A673 (cell line): ENCODE results near the gene RHAG. TPM values are rescaled to one million over a fixed set of nuclear protein-coding genes. Genes with fewer than 3 reads are reported as not detected.
A peak's percentile ranks its signal among the peaks of the same experiment; 100 is the strongest.

Source experiments
- BruUV-seq: library from RNA; stranded (reverse); fragments of 400-500 nt; replicated peaks from 2 replicates; lab custom pipeline; 2021; lab: Mats Ljungman, UMichigan
- CTCF ChIA-PET: fragments of 300-600 bp; sonication (Branson Sonifier 250); formaldehyde crosslinking; loops from one replicate; lab custom pipeline; 2022; ENCODE audit warnings: antibody characterized with exemption; lab: Charles Lee
- POLR2A ChIA-PET: fragments of 300-600 bp; sonication (Branson Sonifier 250); formaldehyde crosslinking; loops from one replicate; lab custom pipeline; 2022; ENCODE audit warnings: antibody characterized with exemption; ENCODE audit not compliant: low non-redundant PET; lab: Charles Lee
- DNase-seq: peaks from one replicate; pipeline ENCODE4 v3.0.0-alpha.2; 2015; ENCODE audit warnings: low spot score
- H3K27ac ChIP-seq: fragments of 200-600 bp; sonication (generic); 2 replicates; pipeline ENCODE4 v1.5.1; 2016; ENCODE audit warnings: mixed run types, low read depth, mild to moderate bottlenecking, mixed read lengths, antibody characterized with exemption, low read length; ENCODE audit not compliant: poor library complexity, severe bottlenecking
- H3K27me3 ChIP-seq: fragments of 200-600 bp; sonication (generic); replicated peaks from 2 replicates; pipeline ENCODE4 v1.6.1; 2017; ENCODE audit warnings: mixed run types, low read depth, mild to moderate bottlenecking, mixed read lengths, antibody characterized with exemption, low read length; ENCODE audit not compliant: insufficient read depth, poor library complexity
- H3K36me3 ChIP-seq: fragments of 200-600 bp; sonication (generic); 2 replicates; pipeline ENCODE4 v1.6.1; 2016; ENCODE audit warnings: mixed run types, mild to moderate bottlenecking, mixed read lengths, antibody characterized with exemption, low read length; ENCODE audit not compliant: insufficient read depth, poor library complexity, severe bottlenecking
- H3K4me1 ChIP-seq: fragments of 200-600 bp; sonication (generic); 2 replicates; pipeline ENCODE4 v1.6.1; 2017; ENCODE audit warnings: mixed run types, mild to moderate bottlenecking, mixed read lengths, antibody characterized with exemption, low read length; ENCODE audit not compliant: insufficient read depth, poor library complexity, severe bottlenecking
- H3K4me3 ChIP-seq: fragments of 200-600 bp; sonication (generic); 2 replicates; pipeline ENCODE4 v1.5.1; 2016; ENCODE audit warnings: low read depth, mixed run types, mild to moderate bottlenecking, mixed read lengths, low read length; ENCODE audit not compliant: poor library complexity, severe bottlenecking
- H3K9me3 ChIP-seq: fragments of 200-600 bp; sonication (generic); 2 replicates; pipeline ENCODE4 v1.6.1; 2016; ENCODE audit warnings: mixed run types, low read depth, mild to moderate bottlenecking, mixed read lengths, antibody characterized with exemption, low read length; ENCODE audit not compliant: poor library complexity, severe bottlenecking
- CTCF ChIP-seq: fragments of 300-800, 200-600 bp; sonication (generic); conservative IDR thresholded peaks from 2 replicates; pipeline ENCODE4 v1.5.1; 2017; ENCODE audit warnings: low read depth, mild to moderate bottlenecking, antibody characterized with exemption, low read length, moderate library complexity, mixed read lengths
- EZH2 ChIP-seq: fragments of 200-600 bp; sonication (generic); IDR thresholded peaks from 2 replicates; pipeline ENCODE4 v1.6.1; 2017; ENCODE audit warnings: borderline replicate concordance, low read depth, mild to moderate bottlenecking, mixed read lengths, antibody characterized with exemption, low read length; ENCODE audit not compliant: poor library complexity, severe bottlenecking
- intact Hi-C: fragments of 100-400 bp; cut with micrococcal nuclease; formaldehyde crosslinking; loops from one replicate; pipeline ENCODE4 v1.10.0; 2022; ENCODE audit not compliant: unreplicated experiment
- total RNA-seq: library from RNA; stranded (reverse); gene quantifications from 2 replicates; pipeline ENCODE4 v1.2.3, GENCODE V29; 2021

RHAG gene
- total RNA-seq, 1 experiment from 2014 or later, result not detected

GRCh38 chr6:49557177-49557576 lies 79.5 kb downstream of the RHAG start:
- CTCF ChIA-PET, result no interaction called here
- DNase-seq, result no peak
- Histone ChIP-seq H3K4me3 (no peak overlapping the region), H3K9me3 (no peaks in the 10 kb centered on the region), H3K36me3 (no peaks in the 10 kb centered on the region), H3K27me3 (no peaks in the 10 kb centered on the region), H3K4me1 (peaks cover 25% of the 10 kb centered on the region), H3K27ac (no peak overlapping the region)
- no peak for TF ChIP-seq CTCF
- no peak for TF ChIP-seq EZH2
- POLR2A ChIA-PET, result no interaction called here
- intact Hi-C loops, result no loop called here
- BruUV-seq, result no TSS peak

GRCh38 chr6:49556429-49556837 lies 80.2 kb downstream of the RHAG start:
- H3K27ac ChIP-seq, result peak overlapping the region; percentile 29
- CTCF ChIA-PET, result no interaction called here

GRCh38 chr6:49555951-49556350 lies 80.7 kb downstream of the RHAG start:
- intact Hi-C loops, result no loop called here
- Histone ChIP-seq H3K4me1 (peaks cover 33% of the 10 kb centered on the region), H3K27ac (peak overlapping the region; percentile 29), H3K27me3 (peaks cover 3% of the 10 kb centered on the region), H3K4me3 (no peak overlapping the region), H3K36me3 (no peaks in the 10 kb centered on the region), H3K9me3 (no peaks in the 10 kb centered on the region)
- ChIA-PET CTCF (no interaction called here), POLR2A (interaction anchor here (0.7 kb wide), 1 partner anchor 12 kb away, joined by 3 read pairs; no protein-coding TSS in a partner anchor)
- no peak for TF ChIP-seq CTCF
- TF ChIP-seq EZH2, result no peak
- DNase-seq, result peak; percentile 26
- BruUV-seq, result no TSS peak

More at GRCh38 chr6:49556429-49556837, 80.2 kb downstream of the RHAG start:
- peaks cover 3% of the 10 kb centered on the region for H3K27me3 ChIP-seq
- intact Hi-C loops, result no loop called here
- TF ChIP-seq EZH2 (no peak), CTCF (no peak)
- no TSS peak for BruUV-seq
- peak; percentile 89 for DNase-seq
- no peak overlapping the region for H3K4me3 ChIP-seq
- no peaks in the 10 kb centered on the region for H3K9me3 ChIP-seq
- H3K4me1 ChIP-seq, result peaks cover 32% of the 10 kb centered on the region
- H3K36me3 ChIP-seq, result no peaks in the 10 kb centered on the region
- POLR2A ChIA-PET, result interaction anchor here (0.7 kb wide), 1 partner anchor 13 kb away, joined by 3 read pairs; no protein-coding TSS in a partner anchor

Other genes starting within 250 kb of the RHAG start
- 20.5 and 22.7 TPM in 2 replicates for gene MMUT, start 173.6 kb downstream of the RHAG start, total RNA-seq
- gene CENPQ, start 173.5 kb downstream of the RHAG start, total RNA-seq, result 10.7 and 11.7 TPM in 2 replicates
- gene GLYATL3, start 136.9 kb downstream of the RHAG start, total RNA-seq, result not detected in 2 replicates
- 9.7 and 11.7 TPM in 2 replicates for gene C6orf141, start 86.2 kb downstream of the RHAG start, total RNA-seq
- gene CRISP2, start 76.7 kb upstream of the RHAG start, total RNA-seq, result not detected in 2 replicates
- gene CRISP3, start 107.5 kb upstream of the RHAG start, total RNA-seq, result not detected in 2 replicates
- gene PGK2, start 150.4 kb upstream of the RHAG start, total RNA-seq, result not detected in 2 replicates
- gene CRISP1, start 229.7 kb upstream of the RHAG start, total RNA-seq, result not detected in 2 replicates